HL-60 (cell line): ENCODE results near the gene DDO.

ENCODE experiments used
- DNase-seq, 2 experiments: peaks; one replicate each; pipeline ENCODE4 v3.0.0-alpha.2; 2010 to 2020; ENCODE audit warnings: low read depth in 1 of 2, low spot score in 1 of 2
- H3K27ac ChIP-seq: fragments of 250-450 bp; sonication (Bioruptor Pico); replicated peaks from 2 replicates; pipeline ENCODE4 v1.5.1; 2020; ENCODE audit warnings: mild to moderate bottlenecking, moderate library complexity
- H3K27me3 ChIP-seq: fragments of 250-450 bp; sonication (Bioruptor Pico); 2 replicates; pipeline ENCODE4 v1.5.1; 2021; ENCODE audit warnings: mild to moderate bottlenecking, moderate library complexity; ENCODE audit not compliant: insufficient read depth, poor library complexity, severe bottlenecking
- H3K4me3 ChIP-seq: replicated peaks from 2 replicates; pipeline ENCODE4 v1.5.1; 2011; ENCODE audit warnings: mild to moderate bottlenecking, control low read depth, low read length; ENCODE audit not compliant: insufficient read depth
- CTCF ChIP-seq: IDR thresholded peaks from one replicate; pipeline ENCODE4 v1.5.1; 2011; ENCODE audit warnings: low read length, control low read depth, inconsistent platforms; ENCODE audit not compliant: insufficient read depth
- GABPA ChIP-seq: IDR thresholded peaks from 2 replicates; pipeline ENCODE4 v1.6.1; 2012; ENCODE audit warnings: low read depth
- POLR2AphosphoS5 ChIP-seq: IDR thresholded peaks from 2 replicates; pipeline ENCODE4 v1.6.1; 2012; ENCODE audit warnings: low read depth
- SPI1 ChIP-seq: IDR thresholded peaks from 2 replicates; pipeline ENCODE4 v1.6.1; 2012; ENCODE audit warnings: low read depth, mild to moderate bottlenecking, borderline replicate concordance
- TF ChIP-seq, protein P1 (sequence below): IDR thresholded peaks from 2 replicates; pipeline ENCODE4 v1.6.1; 2012; ENCODE audit warnings: low read depth; ENCODE audit not compliant: insufficient replicate concordance

Gene DDO

GRCh38 chr6:110408901-110409300 lies 6.5 kb downstream of the DDO start:
- no peak overlapping the region for H3K27ac ChIP-seq
- H3K27me3 ChIP-seq: no peaks in the 10 kb centered on the region
- TF ChIP-seq POLR2AphosphoS5: no peak
- TF ChIP-seq CTCF: no peak
- TF ChIP-seq, protein P1, sequence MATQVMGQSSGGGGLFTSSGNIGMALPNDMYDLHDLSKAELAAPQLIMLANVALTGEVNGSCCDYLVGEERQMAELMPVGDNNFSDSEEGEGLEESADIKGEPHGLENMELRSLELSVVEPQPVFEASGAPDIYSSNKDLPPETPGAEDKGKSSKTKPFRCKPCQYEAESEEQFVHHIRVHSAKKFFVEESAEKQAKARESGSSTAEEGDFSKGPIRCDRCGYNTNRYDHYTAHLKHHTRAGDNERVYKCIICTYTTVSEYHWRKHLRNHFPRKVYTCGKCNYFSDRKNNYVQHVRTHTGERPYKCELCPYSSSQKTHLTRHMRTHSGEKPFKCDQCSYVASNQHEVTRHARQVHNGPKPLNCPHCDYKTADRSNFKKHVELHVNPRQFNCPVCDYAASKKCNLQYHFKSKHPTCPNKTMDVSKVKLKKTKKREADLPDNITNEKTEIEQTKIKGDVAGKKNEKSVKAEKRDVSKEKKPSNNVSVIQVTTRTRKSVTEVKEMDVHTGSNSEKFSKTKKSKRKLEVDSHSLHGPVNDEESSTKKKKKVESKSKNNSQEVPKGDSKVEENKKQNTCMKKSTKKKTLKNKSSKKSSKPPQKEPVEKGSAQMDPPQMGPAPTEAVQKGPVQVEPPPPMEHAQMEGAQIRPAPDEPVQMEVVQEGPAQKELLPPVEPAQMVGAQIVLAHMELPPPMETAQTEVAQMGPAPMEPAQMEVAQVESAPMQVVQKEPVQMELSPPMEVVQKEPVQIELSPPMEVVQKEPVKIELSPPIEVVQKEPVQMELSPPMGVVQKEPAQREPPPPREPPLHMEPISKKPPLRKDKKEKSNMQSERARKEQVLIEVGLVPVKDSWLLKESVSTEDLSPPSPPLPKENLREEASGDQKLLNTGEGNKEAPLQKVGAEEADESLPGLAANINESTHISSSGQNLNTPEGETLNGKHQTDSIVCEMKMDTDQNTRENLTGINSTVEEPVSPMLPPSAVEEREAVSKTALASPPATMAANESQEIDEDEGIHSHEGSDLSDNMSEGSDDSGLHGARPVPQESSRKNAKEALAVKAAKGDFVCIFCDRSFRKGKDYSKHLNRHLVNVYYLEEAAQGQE: no peak
- no peak for TF ChIP-seq SPI1
- TF ChIP-seq GABPA: no peak
- H3K4me3 ChIP-seq: no peak overlapping the region
- no peak for DNase-seq

DNA sequence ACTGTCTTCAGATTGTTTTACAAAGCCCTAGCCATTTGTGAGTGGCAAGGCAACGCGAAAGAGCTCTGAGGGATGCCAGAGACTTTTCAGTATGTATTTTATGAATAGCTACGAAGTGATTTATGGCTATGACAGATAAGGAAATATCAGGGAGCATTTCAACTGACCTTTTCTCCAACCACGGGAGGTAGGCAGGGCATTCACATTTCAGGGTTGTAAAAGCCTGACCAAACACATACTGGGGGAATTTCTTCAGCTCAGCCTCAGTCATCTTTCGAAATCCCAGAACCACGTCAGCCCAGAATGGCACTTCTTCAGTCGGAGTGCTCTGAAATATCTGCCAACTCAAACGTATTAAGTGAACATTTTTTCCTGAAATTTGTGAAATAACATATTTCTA lies 10.8 kb downstream of the DDO start:
- DNase-seq: no peak
- Histone ChIP-seq H3K27me3 (no peaks in the 10 kb centered on the region), H3K27ac (no peak overlapping the region), H3K4me3 (no peak overlapping the region)
- no peak for TF ChIP-seq CTCF
- TF ChIP-seq POLR2AphosphoS5: no peak
- TF ChIP-seq, protein P1: no peak
- no peak for TF ChIP-seq GABPA
- no peak for TF ChIP-seq SPI1

DNA sequence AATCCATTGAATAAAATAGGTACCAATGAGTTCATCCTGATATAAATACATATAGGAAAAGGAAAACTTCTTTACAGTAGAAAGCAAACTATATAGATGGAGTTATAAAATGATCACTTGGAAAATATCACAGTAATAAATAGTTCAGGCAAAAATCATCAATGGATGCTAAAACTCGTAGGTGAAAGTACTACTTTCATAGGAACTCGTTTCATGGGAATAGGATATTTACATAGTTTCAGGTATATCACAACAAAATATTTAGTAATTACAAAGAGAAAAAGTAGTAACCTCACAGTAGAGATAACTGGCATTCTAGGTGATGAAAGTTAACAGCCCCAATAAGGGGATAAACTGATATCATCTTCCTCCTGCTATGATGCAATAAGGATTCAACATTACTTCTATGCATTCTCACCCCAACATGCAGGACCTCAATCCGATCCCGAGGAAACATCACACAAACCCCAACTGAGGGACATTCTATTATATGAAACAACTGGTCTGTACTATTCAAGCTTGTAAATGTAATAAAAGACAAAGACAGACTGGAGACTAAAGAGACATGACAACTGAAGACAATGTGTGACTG lies 13.7 kb downstream of the DDO start:
- TF ChIP-seq SPI1: no peak
- TF ChIP-seq, protein P1: no peak
- TF ChIP-seq GABPA: no peak
- no peak for TF ChIP-seq POLR2AphosphoS5
- TF ChIP-seq CTCF: no peak
- H3K27me3 ChIP-seq: no peaks in the 10 kb centered on the region
- no peak for DNase-seq
- H3K27ac ChIP-seq: no peak overlapping the region
- no peak overlapping the region for H3K4me3 ChIP-seq
